Stomach (tissue), 9 donors: ENCODE results near the gene ITM2B. TPM values are rescaled to one million over a fixed set of nuclear protein-coding genes. Genes with fewer than 3 reads are reported as not detected.

Source experiments
- DNase-seq, 2 donors: peaks; one replicate each; pipeline versions ENCODE4 v3.0.0 to v3.0.0-alpha.2; 2013 to 2019
- H3K27ac ChIP-seq, 5 donors: fragments of 200-600 bp in 4 of 5; sonication (generic) in 4 of 5; one replicate each; pipeline ENCODE4 v1.5.1; 2013 to 2019; ENCODE audit warnings: mild to moderate bottlenecking in 1 of 5, moderate library complexity in 1 of 5
- H3K27me3 ChIP-seq, 3 donors: fragments of 200-600 bp; sonication (generic); one replicate each; pipeline ENCODE4 v1.5.1; 2017 to 2019; ENCODE audit warnings: mixed run types in 1 of 3
- H3K36me3 ChIP-seq, 4 donors: fragments of 200-600 bp; sonication (generic); 1 replicate in 3 of 4; 2 replicates in 1 of 4; pipeline ENCODE4 v1.5.1; 2016 to 2019
- H3K4me1 ChIP-seq, 4 donors: fragments of 200-600 bp; sonication (generic); one replicate each; pipeline ENCODE4 v1.5.1; 2016 to 2019
- H3K4me3 ChIP-seq, 4 donors: fragments of 200-600 bp; sonication (generic) in 3 of 4; one replicate each; pipeline ENCODE4 v1.5.1; 2016 to 2019; ENCODE audit warnings: mild to moderate bottlenecking in 1 of 4
- H3K9me3 ChIP-seq, 4 donors: fragments of 200-600 bp; sonication (generic); one replicate each; pipeline ENCODE4 v1.5.1; 2016 to 2019
- CTCF ChIP-seq, 7 experiments: fragments of 450-650 bp in 4 of 7; fragments of 200-600 bp in 3 of 7; sonication (generic) in 3 of 7; IDR thresholded peaks; one replicate each; pipeline ENCODE4 v1.5.1; 2016 to 2019; ENCODE audit warnings: antibody characterized with exemption in 7 of 7, control low read depth in 2 of 7, mild to moderate bottlenecking in 1 of 7
- EP300 ChIP-seq: sonication (generic); formaldehyde crosslinking; IDR thresholded peaks from one replicate; pipeline ENCODE4 v1.6.1; 2017; ENCODE audit warnings: antibody characterized with exemption
- POLR2A ChIP-seq, 4 donors: fragments of 450-650 bp; IDR thresholded peaks; one replicate each; pipeline ENCODE4 v1.6.1; 2016; ENCODE audit warnings: antibody characterized with exemption in 4 of 4, control low read depth in 2 of 4, mild to moderate bottlenecking in 1 of 4, moderate library complexity in 1 of 4
- POLR2AphosphoS5 ChIP-seq, 3 donors: sonication (generic); formaldehyde crosslinking; IDR thresholded peaks; one replicate each; pipeline ENCODE4 v1.6.1; 2016; ENCODE audit warnings: antibody characterized with exemption in 3 of 3
- WGBS, 5 donors: extraction: QIAGEN DNeasy Blood & Tissue Kit in 3 of 5; methylation state at CpG; one replicate each; pipeline versions ENCODE4 v1.1.5 to v1.1.7; 2013 to 2018; 5-methylcytosine and 5-hydroxymethylcytosine counted together
- intact Hi-C: fragments of 100-400 bp; cut with DNase I; formaldehyde crosslinking; loops from one replicate; pipeline ENCODE4 v1.15.1; 2023; ENCODE audit warnings: low total_unique reads
- polyA plus RNA-seq, 3 donors: library from polyadenylated mRNA; stranded (reverse); fragments of 200-250 nt; gene quantifications; one replicate each; pipeline ENCODE4 v1.2.3, GENCODE V29; 2013
- total RNA-seq, 5 donors: library from RNA; depleted of rRNA; stranded (reverse); fragments of >200 nt; gene quantifications; one replicate each; pipeline versions ENCODE4 v1.1.0 to v1.2.3, GENCODE V29; 2014 to 2016
- donor health status: healthy with polysubstance abuse.
- donor health status: Bipolar disorder and iron deficiency.
- donor health status: healthy.

Gene ITM2B
- total and polyA plus RNA-seq, 8 donors: 113 to 419 (median 282) TPM

GRCh38 chr13:48220981-48221685 lies 11.9 kb upstream of the ITM2B start:
- Histone ChIP-seq H3K4me3 (no peak overlapping the region), H3K36me3 (no peaks in the 10 kb centered on the region)

GRCh38 chr13:48221686-48222187 lies 11.3 kb upstream of the ITM2B start:
- TF ChIP-seq POLR2AphosphoS5 (IDR thresholded peaks at IDR 0.05) (no peak), POLR2A (IDR thresholded peaks at IDR 0.05) (no peak), CTCF (IDR thresholded peaks at IDR 0.05) (no peak), EP300 (no peak)
- intact Hi-C loops: no loop called here
- DNase-seq: no peak
- Histone ChIP-seq H3K36me3 (no peaks in the 10 kb centered on the region), H3K27me3 (no peaks in the 10 kb centered on the region), H3K9me3 (no peaks in the 10 kb centered on the region), H3K4me3 (peak overlapping the region in 3 of 4 donors; percentile 24 to 36 (median 29)), H3K27ac (peak overlapping the region; percentile 66 to 87 (median 75)), H3K4me1 (peaks cover 0 to 27% (median 13%) of the 10 kb centered on the region in 4 donors)
- 44 to 66% (median 51%) methylated on average over 4 of the region's 4 CpGs for WGBS, 5 donors

More at GRCh38 chr13:48220981-48221685, 11.9 kb upstream of the ITM2B start:
- peaks cover 0 to 27% (median 13%) of the 10 kb centered on the region in 4 donors for H3K4me1 ChIP-seq
- peak in 1 of 2 donors; percentile 22 for DNase-seq
- TF ChIP-seq CTCF (IDR thresholded peaks at IDR 0.05) (no peak), POLR2A (IDR thresholded peaks at IDR 0.05) (no peak), POLR2AphosphoS5 (IDR thresholded peaks at IDR 0.05) (no peak), EP300 (no peak)
- 44 to 64% (median 59%) methylated on average over 8 of the region's 8 CpGs for WGBS, 5 donors
- intact Hi-C loops: no loop called here
- peak overlapping the region; percentile 66 to 87 (median 75) for H3K27ac ChIP-seq
- no peaks in the 10 kb centered on the region for H3K9me3 ChIP-seq
- no peaks in the 10 kb centered on the region for H3K27me3 ChIP-seq

- 52 to 75% (median 72%) methylated on average over 12 of the region's 12 CpGs for WGBS, 5 donors
- Histone ChIP-seq H3K4me3 (peak overlapping the region; percentile 24 to 36 (median 28)), H3K36me3 (no peaks in the 10 kb centered on the region), H3K27me3 (no peaks in the 10 kb centered on the region), H3K4me1 (peaks cover 0 to 27% (median 13%) of the 10 kb centered on the region in 4 donors), H3K27ac (peak overlapping the region in 4 of 5 donors; percentile 73 to 87 (median 78)), H3K9me3 (no peaks in the 10 kb centered on the region)
- TF ChIP-seq POLR2AphosphoS5 (IDR thresholded peaks at IDR 0.05): no peak
- no peak for TF ChIP-seq EP300
- TF ChIP-seq POLR2A (IDR thresholded peaks at IDR 0.05): no peak
- TF ChIP-seq CTCF (IDR thresholded peaks at IDR 0.05): no peak
- DNase-seq: no peak
- intact Hi-C loops: no loop called here
Observed at GRCh38 chr13:48222358-48223301, 10.4 kb upstream of the ITM2B start.

GRCh38 chr13:48224701-48225100 lies 8.3 kb upstream of the ITM2B start:
- TF ChIP-seq POLR2AphosphoS5 (IDR thresholded peaks at IDR 0.05) (no peak), POLR2A (IDR thresholded peaks at IDR 0.05) (no peak), CTCF (IDR thresholded peaks at IDR 0.05) (no peak)
- no peak overlapping the region for H3K27ac ChIP-seq
- H3K27me3 ChIP-seq: no peaks in the 10 kb centered on the region
- intact Hi-C loops: no loop called here
- WGBS, 5 donors: 88 to 98% (median 92%) methylated on average over 3 of the region's 3 CpGs
- no peak for DNase-seq
- H3K4me3 ChIP-seq: no peak overlapping the region
- no peaks in the 10 kb centered on the region for H3K36me3 ChIP-seq
- no peaks in the 10 kb centered on the region for H3K9me3 ChIP-seq
- peaks cover 0 to 27% (median 13%) of the 10 kb centered on the region in 4 donors for H3K4me1 ChIP-seq
